Limb (tissue), 2 donors: ENCODE measurements around the gene GUK1.

ENCODE experiments used
- DNase-seq, 2 donors: peaks; one replicate each; pipeline ENCODE4 v3.0.0-alpha.2; 2016; ENCODE audit errors: extremely low spot score in 2 of 2

Gene GUK1

GRCh38 chr1:228125185-228125584, 14.9 kb upstream of the GUK1 start:
- DNase-seq = no peak

DNA sequence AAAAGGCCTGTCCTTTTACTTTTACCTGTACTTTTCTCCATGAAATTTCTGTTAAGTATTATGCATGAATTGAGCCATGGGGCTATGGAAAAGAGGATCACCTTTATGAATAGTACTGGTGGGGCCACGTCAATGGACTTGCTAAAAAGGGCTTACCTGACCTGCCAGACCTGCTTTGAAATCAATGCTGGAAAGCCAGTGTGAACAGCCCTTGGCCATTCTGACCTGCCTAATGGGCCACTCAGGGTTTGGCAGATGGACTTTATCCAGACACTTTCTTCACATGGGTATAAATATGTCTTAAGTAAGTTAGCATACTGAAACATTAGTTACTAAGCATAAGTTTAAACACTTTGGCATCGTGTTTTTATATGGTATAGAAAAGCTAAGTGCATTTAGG, 8.3 kb upstream of the GUK1 start:
- DNase-seq = no peak

DNA sequence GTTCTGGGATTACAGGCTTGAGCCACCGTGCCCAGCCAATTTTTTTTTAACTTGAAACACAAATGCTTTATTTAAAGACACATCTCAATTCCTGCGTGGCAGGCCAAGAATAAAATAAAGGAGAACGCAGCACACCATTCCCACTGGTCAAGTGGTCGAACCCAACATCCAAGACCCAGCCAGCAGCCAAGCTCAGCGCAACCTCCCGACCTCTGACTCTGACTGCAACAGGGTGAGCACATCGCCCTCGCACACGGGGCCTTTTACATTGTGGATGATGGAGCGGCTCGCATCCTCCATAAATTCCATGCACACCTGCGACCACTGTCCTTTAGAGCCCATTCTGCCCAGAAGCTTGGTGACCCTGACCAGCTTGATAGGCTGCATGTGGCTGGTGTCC, 5.5 kb upstream of the GUK1 start:
- no peak for DNase-seq

DNA sequence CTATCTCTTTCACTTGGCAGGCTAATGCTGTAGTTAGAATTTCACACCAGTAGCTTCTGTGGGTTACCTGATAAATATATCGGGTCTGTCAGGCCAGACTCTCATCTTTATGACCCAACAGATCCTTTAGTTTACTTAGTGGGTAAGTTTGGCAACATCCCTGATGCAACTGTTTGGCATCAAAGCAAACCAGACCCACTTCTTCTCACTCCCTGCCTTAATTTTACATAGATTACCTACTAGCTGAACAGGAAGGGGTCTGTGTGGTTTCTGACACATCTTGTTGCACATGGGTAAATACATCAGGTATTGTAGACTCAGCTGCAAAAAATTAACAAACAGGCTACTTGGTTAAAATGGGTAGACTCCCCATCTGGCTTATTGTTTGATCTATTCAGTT, 3.2 kb upstream of the GUK1 start:
- DNase-seq = no peak

DNA sequence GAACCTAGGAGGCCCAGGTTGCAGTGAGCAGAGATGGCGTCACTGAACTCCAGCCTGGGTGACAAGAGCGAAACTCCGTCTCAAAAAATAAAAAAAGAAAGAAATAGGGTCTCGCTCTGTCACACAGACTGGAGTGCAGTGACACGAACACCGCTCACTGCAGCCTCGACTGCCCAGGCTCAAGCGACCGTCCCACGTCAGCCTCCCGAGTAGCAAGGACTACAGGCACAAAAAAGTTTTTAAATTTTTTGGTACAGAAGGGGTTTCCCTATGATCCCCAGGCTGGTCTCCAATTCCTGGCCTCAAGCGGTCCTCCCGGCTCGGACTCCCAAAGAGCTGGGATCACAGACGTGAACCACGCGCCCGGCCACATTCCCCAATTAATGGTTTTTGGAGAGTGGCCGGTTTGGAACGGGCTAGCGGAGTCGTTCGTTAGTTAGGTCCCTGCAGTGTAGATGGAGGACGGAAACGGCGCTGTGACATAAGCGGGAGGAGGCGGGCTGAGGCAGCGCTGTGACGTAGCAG, 611 bp upstream of the GUK1 start:
- no peak for DNase-seq

GRCh38 chr1:228140724-228141225, 696 bp downstream of the GUK1 start:
- no peak for DNase-seq

GRCh38 chr1:228141226-228142044, 1.4 kb downstream of the GUK1 start:
- peak in 1 of 2 donors; percentile 40 for DNase-seq

DNA sequence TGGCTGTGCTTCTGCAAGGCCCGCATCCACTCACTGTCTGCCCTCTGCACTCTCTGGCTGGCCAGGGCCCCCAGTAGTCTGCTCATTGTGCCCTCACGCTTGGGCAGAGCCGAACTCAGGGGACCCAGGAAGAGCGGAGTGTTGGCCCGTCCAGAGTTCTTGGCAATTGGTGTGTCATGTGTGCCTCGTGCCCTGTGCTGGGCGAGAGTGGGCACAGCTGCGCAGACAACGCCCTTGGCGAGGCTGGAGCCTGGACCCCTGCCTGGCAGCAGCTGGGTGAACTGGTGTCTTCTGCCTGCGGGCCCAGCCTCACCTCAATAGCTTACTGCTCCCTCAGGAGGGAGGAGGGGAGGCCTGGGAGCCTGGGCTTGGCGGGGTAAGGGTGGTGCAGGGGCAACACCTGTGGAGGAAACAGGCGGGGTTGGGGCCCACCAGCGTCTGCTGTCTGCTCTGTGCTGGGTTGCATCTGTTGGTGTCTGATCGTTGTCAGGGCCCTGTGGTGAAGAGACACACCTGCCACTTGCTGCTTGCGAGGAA, 2.1 kb downstream of the GUK1 start:
- peak in 1 of 2 donors; percentile 34 for DNase-seq

DNA sequence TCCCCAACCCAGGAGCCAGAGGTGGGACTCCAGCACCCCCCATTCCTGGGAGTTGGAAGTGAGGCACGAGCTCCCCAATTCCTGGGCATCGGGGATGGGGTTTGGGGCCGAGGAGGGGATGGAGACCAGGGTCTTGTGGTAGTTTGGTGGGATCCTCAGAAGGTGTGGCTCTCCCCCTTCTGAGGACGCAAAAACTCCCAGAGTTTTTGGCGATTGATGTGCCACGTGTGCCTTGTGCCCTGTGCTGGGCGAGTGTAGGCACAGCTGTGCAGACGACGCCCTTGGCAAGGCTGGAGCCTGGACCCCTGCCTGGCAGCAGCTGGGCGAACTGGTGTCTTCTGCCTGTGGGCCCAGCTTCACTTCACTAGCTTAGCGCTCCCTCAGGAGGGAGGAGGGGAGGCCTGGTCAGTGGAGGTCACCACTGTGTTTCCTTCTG, 2.6 kb downstream of the GUK1 start:
- DNase-seq = no peak

GRCh38 chr1:228143480-228144192, 3.6 kb downstream of the GUK1 start:
- DNase-seq = no peak

DNA sequence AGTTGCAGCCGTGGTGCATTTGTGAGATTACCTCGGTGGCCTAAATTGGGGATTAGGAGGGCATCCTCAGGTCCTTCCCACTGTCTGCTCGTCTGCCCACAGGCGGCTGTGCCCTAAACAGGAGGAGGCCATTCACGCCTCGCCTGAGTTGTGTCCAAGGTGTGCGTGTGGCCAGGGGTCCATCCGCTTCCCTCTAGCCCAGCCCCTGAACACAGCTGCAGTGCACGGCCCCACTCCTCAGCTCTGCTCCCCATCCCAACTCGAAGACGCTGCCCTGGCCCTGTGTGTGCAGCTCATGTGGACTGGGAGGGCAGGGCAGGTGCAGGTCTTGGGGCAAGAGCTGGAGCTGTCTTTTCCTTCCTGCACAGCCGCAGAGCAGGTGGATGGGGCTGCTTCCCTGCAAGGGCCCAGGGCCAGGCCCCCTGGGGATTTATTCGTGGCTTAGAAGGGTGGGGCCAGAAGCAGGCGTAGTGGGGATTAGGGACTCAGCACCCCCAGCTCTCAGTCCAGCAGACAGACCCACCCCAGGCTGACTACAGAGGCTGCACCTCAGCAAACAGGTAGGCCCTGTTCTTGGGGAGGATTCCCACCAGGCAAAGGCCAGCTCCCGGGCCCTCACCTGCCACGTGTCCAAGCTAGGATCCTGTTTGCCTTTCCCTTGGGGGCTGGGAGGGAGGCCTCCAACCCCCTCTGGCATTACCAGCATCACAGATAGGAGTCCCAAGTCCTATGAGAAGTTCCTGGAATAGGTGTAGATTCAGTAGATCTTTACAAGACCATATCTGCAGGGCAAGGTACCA, 4.3 kb downstream of the GUK1 start:
- no peak for DNase-seq

GRCh38 chr1:228144993-228145343, 4.9 kb downstream of the GUK1 start:
- DNase-seq = no peak

- peak in 1 of 2 donors; percentile 23 for DNase-seq
Observed at GRCh38 chr1:228145463-228146416, 5.7 kb downstream of the GUK1 start.

- DNase-seq = no peak
Observed at GRCh38 chr1:228146417-228147150, 6.5 kb downstream of the GUK1 start.

DNA sequence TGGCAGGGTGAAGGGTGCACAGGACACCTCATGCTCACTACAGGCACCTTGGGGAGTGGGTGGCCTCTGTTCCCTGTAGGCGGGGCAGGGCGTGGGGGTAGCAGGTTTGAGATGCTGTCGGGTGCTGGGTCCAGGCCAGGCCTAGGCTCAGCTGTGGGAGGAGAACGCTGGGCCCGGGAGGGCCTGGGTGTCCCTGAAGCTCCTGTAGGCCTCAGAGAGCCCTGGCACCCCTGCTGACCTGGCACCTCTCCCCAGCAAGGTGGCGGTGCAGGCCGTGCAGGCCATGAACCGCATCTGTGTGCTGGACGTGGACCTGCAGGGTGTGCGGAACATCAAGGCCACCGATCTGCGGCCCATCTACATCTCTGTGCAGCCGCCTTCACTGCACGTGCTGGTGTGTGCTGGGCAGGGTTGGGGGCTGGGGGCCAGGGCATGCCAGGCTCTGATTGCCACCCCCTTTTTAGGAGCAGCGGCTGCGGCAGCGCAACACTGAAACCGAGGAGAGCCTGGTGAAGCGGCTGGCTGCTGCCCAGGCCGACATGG, 7.1 kb downstream of the GUK1 start:
- peak in 1 of 2 donors; percentile 26 for DNase-seq

DNA sequence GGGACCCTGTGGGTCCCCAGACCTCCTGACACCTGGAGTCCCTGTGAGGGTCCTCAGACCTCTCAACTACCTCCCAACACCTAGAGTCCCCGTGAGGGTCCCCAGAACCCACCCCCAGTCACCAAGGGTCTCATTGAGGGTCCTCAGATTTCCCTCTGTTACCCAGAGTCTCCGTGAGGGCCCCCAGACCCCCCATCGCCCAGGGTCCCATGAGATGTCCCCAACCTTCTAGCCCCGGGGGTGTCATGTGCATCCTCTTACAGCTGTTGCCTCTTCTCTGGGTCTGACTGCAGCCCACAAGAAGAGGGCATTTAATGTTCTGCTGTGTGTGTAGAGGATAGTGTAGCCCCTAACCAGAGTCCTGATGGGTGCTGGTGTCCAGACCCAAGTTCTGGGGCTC, 7.7 kb downstream of the GUK1 start:
- DNase-seq = no peak

DNA sequence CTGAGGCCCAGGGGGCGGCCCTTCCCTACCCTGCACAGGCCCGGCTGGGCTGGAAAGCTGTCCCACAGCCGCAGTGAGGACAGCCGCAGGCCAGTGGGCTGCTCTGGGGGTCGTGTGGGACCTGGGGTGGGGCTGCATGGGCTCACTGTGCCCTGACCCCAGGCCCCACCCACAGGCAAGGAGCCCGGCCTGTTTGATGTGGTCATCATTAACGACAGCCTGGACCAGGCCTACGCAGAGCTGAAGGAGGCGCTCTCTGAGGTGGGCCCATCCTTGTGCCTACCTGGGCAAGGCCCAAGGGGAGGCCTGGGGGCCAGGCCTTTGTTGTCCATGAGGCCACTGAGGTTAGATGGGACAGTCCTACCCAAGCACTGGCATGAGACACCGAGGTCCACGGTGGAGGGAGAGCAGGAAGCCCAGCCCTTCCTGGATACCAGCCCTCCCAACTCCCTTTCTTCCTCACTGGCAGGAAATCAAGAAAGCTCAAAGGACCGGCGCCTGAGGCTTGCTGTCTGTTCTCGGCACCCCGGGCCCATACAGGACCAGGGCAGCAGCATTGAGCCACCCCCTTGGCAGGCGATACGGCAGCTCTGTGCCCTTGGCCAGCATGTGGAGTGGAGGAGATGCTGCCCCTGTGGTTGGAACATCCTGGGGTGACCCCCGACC, 8.2 kb downstream of the GUK1 start:
- peak in 1 of 2 donors; percentile 25 for DNase-seq

GRCh38 chr1:228148935-228149405, 8.9 kb downstream of the GUK1 start:
- peak in 1 of 2 donors; percentile 25 for DNase-seq
